ENCODE measurements around the gene POLA2. TPM values are rescaled to one million over a fixed set of nuclear protein-coding genes. Genes with fewer than 3 reads are reported as not detected.

POLA2 gene
- total and polyA plus RNA-seq, 2 donors (not counting 3 experiments of a cell fraction or from before 2014, with no cell fraction given), result 24.0 to 30.0 TPM

- H3K9ac ChIP-seq (replicated peaks; ENCODE audit: extremely low read depth, insufficient read depth, low read length), result peak overlapping the region; percentile 54
Measured at GRCh38 chr11:65275906-65276305, 14.1 kb downstream of the POLA2 start.

More at GRCh38 chr11:65275906-65276305, 14.1 kb downstream of the POLA2 start:
- no TSS peak for BruUV-seq (replicated peaks)
- DNase-seq (ENCODE audit: low read depth, low spot score) (peak; percentile 49), FAIRE-seq (no peak)
- H3K9me3 ChIP-seq (replicated peaks; ENCODE audit: control insufficient read depth, insufficient read depth, low read length), result no peaks in the 10 kb centered on the region
- dilution Hi-C loops (cut with MboI; ENCODE audit: extremely low pct_ligation_motif_present, low sequenced_read_pairs) (no loop called here), intact Hi-C loops (cut with micrococcal nuclease) (loop anchor here (1.0 kb wide), 4 partner anchors 14 to 78 kb away; partner anchors contain the start of gene TIGD3)
- no peaks in the 10 kb centered on the region for H3K27me3 ChIP-seq (ENCODE audit: control insufficient read depth in 2 of 2, insufficient read depth in 2 of 2, low read length in 2 of 2)
- H3K27ac ChIP-seq (ENCODE audit: insufficient read depth, low read depth, low read length), result peak overlapping the region; percentile 92
- peak overlapping the region; percentile 80 for H3K4me2 ChIP-seq (ENCODE audit: insufficient read depth, low read length)
- no peak overlapping the region for H3K4me3 ChIP-seq (replicated peaks in 1 of 3; ENCODE audit: insufficient read depth in 1 of 3, low read depth in 1 of 3, low read length in 3 of 3)
- H3K36me3 ChIP-seq (ENCODE audit: control insufficient read depth in 2 of 2, extremely low read depth in 1 of 2, insufficient read depth in 2 of 2, low read length in 2 of 2), result peaks cover 0 to 2% of the 10 kb centered on the region in 2 experiments
- H3K4me1 ChIP-seq (ENCODE audit: control insufficient read depth, extremely low read depth, insufficient read depth, low read length), result peaks cover 48% of the 10 kb centered on the region
- ChIA-PET POLR2A (interaction anchor here (0.6 to 3.0 kb wide), 12 partner anchors 15 to 1062 kb away, joined by 3 to 65 read pairs (median 5); partner anchors contain the start of genes CDC42EP2 and DPF2), CTCF (interaction anchor here (0.6 to 12.3 kb wide), 24 partner anchors 8 to 1267 kb away, joined by 3 to 625 read pairs (median 7); partner anchors contain the start of genes CDC42EP2, DPF2, POLA2 and TIGD3)
- H2AFZ ChIP-seq (ENCODE audit: low read depth, low read length), result no peak overlapping the region
- peaks cover 3% of the 10 kb centered on the region for H3K79me2 ChIP-seq (ENCODE audit: control insufficient read depth, insufficient read depth, low read length)
- H4K20me1 ChIP-seq (replicated peaks; ENCODE audit: control insufficient read depth, extremely low read depth, insufficient read depth, low read length), result no peaks in the 10 kb centered on the region
- TF ChIP-seq GATA2 (IDR thresholded peaks at IDR 0.05; ENCODE audit: insufficient read depth, insufficient read length, low read depth, low read length) (peak; percentile 8), FOS (IDR thresholded peaks at IDR 0.05; ENCODE audit: borderline replicate concordance, insufficient read depth, low read length) (no peak), CTCF (IDR thresholded peaks at IDR 0.05; ENCODE audit: extremely low read depth in 1 of 2, insufficient read depth in 1 of 2, low read depth in 1 of 2, low read length in 2 of 2) (no peak), JUN (IDR thresholded peaks at IDR 0.05; ENCODE audit: borderline replicate concordance, insufficient read depth, insufficient read length, low read depth) (no peak), MAX (IDR thresholded peaks at IDR 0.05; ENCODE audit: insufficient read depth, insufficient read length) (no peak)
- H3K9me1 ChIP-seq (replicated peaks; ENCODE audit: control insufficient read depth, extremely low read depth, insufficient read depth, low read length), result no peaks in the 10 kb centered on the region

Data from endothelial cell of umbilical vein (primary cell).